Astrocyte (in vitro differentiated cells and primary cell): ENCODE data around the gene RAB36. TPM values are rescaled to one million over a fixed set of nuclear protein-coding genes. Genes with fewer than 3 reads are reported as not detected.

Source experiments
- DNase-seq: peaks from one replicate; pipeline ENCODE4 v3.0.0-alpha.2; 2010; ENCODE audit warnings: low read depth
- FAIRE-seq: peaks from 2 replicates; lab custom pipeline; 2011; peaks lifted over from hg19 to GRCh38; lab: Jason Lieb, UNC
- H2AFZ ChIP-seq: 2 replicates; pipeline ENCODE4 v1.6.0; 2012; ENCODE audit warnings: low read depth, low read length, inconsistent platforms
- H3K27ac ChIP-seq: 2 replicates; pipeline ENCODE4 v1.5.1; 2011; ENCODE audit warnings: low read depth, low read length, inconsistent platforms
- H3K27me3 ChIP-seq: 2 replicates; pipeline ENCODE4 v1.6.0; 2011; ENCODE audit warnings: low read length, inconsistent platforms; ENCODE audit not compliant: insufficient read depth
- H3K36me3 ChIP-seq: 2 replicates; pipeline ENCODE4 v1.5.1; 2011; ENCODE audit warnings: low read length, inconsistent platforms; ENCODE audit not compliant: insufficient read depth
- H3K4me1 ChIP-seq: 2 replicates; pipeline ENCODE4 v1.5.1; 2011; ENCODE audit warnings: low read length, inconsistent platforms; ENCODE audit not compliant: insufficient read depth
- H3K4me2 ChIP-seq: 2 replicates; pipeline ENCODE4 v1.6.0; 2012; ENCODE audit warnings: low read length, inconsistent platforms
- H3K4me3 ChIP-seq: 2 replicates; pipeline ENCODE4 v1.5.1; 2011; ENCODE audit warnings: low read depth, mild to moderate bottlenecking, low read length, inconsistent platforms; ENCODE audit not compliant: insufficient read depth
- H3K79me2 ChIP-seq: 2 replicates; pipeline ENCODE4 v1.6.0; 2012; ENCODE audit warnings: mild to moderate bottlenecking, low read length, inconsistent platforms; ENCODE audit not compliant: insufficient read depth
- H3K9ac ChIP-seq: 2 replicates; pipeline ENCODE4 v1.6.0; 2012; ENCODE audit warnings: mild to moderate bottlenecking, low read length, inconsistent platforms
- H3K9me3 ChIP-seq: 2 replicates; pipeline ENCODE4 v1.5.1; 2012; ENCODE audit warnings: low read depth, mild to moderate bottlenecking, low read length, inconsistent platforms; ENCODE audit not compliant: insufficient read depth
- H4K20me1 ChIP-seq: 2 replicates; pipeline ENCODE4 v1.6.0; 2012; ENCODE audit warnings: low read length, inconsistent platforms; ENCODE audit not compliant: insufficient read depth
- H3K27ac Mint-ChIP-seq: one replicate; pipeline ENCODE4 v1.8.0; 2021; ENCODE audit warnings: mild to moderate bottlenecking, mixed read lengths; ENCODE audit not compliant: unreplicated experiment
- H3K27me3 Mint-ChIP-seq: one replicate; pipeline ENCODE4 v1.8.0; 2021; ENCODE audit warnings: low read depth, mixed read lengths; ENCODE audit not compliant: unreplicated experiment
- H3K36me3 Mint-ChIP-seq: one replicate; pipeline ENCODE4 v1.8.0; 2021; ENCODE audit warnings: low read depth, mixed read lengths; ENCODE audit not compliant: unreplicated experiment
- H3K4me1 Mint-ChIP-seq: one replicate; pipeline ENCODE4 v1.8.0; 2021; ENCODE audit warnings: low read depth, mixed read lengths; ENCODE audit not compliant: unreplicated experiment
- H3K4me3 Mint-ChIP-seq: one replicate; pipeline ENCODE4 v1.8.0; 2021; ENCODE audit warnings: mild to moderate bottlenecking, moderate library complexity, mixed read lengths; ENCODE audit not compliant: unreplicated experiment
- H3K9me3 Mint-ChIP-seq: one replicate; pipeline ENCODE4 v1.8.0; 2021; ENCODE audit warnings: mild to moderate bottlenecking, mixed read lengths; ENCODE audit not compliant: unreplicated experiment
- CTCF ChIP-seq: IDR thresholded peaks from 2 replicates; pipeline ENCODE4 v1.5.1; 2011; ENCODE audit warnings: low read depth, mild to moderate bottlenecking, inconsistent platforms, low read length, moderate library complexity; ENCODE audit not compliant: insufficient read depth
- EZH2 ChIP-seq: IDR thresholded peaks from 2 replicates; pipeline ENCODE4 v1.6.1; 2012; ENCODE audit warnings: mild to moderate bottlenecking, low read length, inconsistent platforms; ENCODE audit not compliant: insufficient read depth
- total RNA-seq: library from RNA; stranded (reverse); gene quantifications from 2 replicates; pipeline ENCODE4 v1.2.1, GENCODE V29; 2021

Gene RAB36
- total RNA-seq, 1 donor from 2014 or later, result 5.2 TPM

- no peak overlapping the region for H3K27ac ChIP-seq
- H3K27me3 ChIP-seq, result no peaks in the 10 kb centered on the region
- H3K4me3 ChIP-seq, result no peak overlapping the region
- no peak overlapping the region for H3K4me3 Mint-ChIP-seq
- no peak for TF ChIP-seq EZH2
- no peak for TF ChIP-seq CTCF
- no peaks in the 10 kb centered on the region for H3K9me3 ChIP-seq
- no peaks in the 10 kb centered on the region for H3K79me2 ChIP-seq
- H3K4me2 ChIP-seq, result no peak overlapping the region
- H3K4me1 Mint-ChIP-seq, result no peaks in the 10 kb centered on the region
- H3K27me3 Mint-ChIP-seq, result peaks cover 46% of the 10 kb centered on the region
- H2AFZ ChIP-seq, result no peak overlapping the region
- FAIRE-seq (no peak), DNase-seq (no peak)
- no peaks in the 10 kb centered on the region for H3K36me3 ChIP-seq
- H3K9ac ChIP-seq, result no peak overlapping the region
- H3K36me3 Mint-ChIP-seq, result no peaks in the 10 kb centered on the region
- H4K20me1 ChIP-seq, result no peaks in the 10 kb centered on the region
- no peaks in the 10 kb centered on the region for H3K9me3 Mint-ChIP-seq
- H3K27ac Mint-ChIP-seq, result no peak overlapping the region
- H3K4me1 ChIP-seq, result no peaks in the 10 kb centered on the region
Observed at GRCh38 chr22:23098718-23099530, 46.4 kb upstream of the RAB36 start.

GRCh38 chr22:23099531-23099804 lies 45.8 kb upstream of the RAB36 start:
- no peak overlapping the region for H3K9ac ChIP-seq
- no peak overlapping the region for H3K4me2 ChIP-seq
- H3K9me3 ChIP-seq, result no peaks in the 10 kb centered on the region
- Mint-ChIP-seq H3K9me3 (no peaks in the 10 kb centered on the region), H3K27me3 (peaks cover 50% of the 10 kb centered on the region), H3K27ac (no peak overlapping the region), H3K4me1 (no peaks in the 10 kb centered on the region), H3K36me3 (no peaks in the 10 kb centered on the region), H3K4me3 (no peak overlapping the region)
- DNase-seq (no peak), FAIRE-seq (no peak)
- no peak overlapping the region for H3K27ac ChIP-seq
- TF ChIP-seq EZH2, result no peak
- TF ChIP-seq CTCF, result no peak
- H3K4me1 ChIP-seq, result no peaks in the 10 kb centered on the region
- H3K4me3 ChIP-seq, result no peak overlapping the region
- H3K36me3 ChIP-seq, result no peaks in the 10 kb centered on the region
- H2AFZ ChIP-seq, result no peak overlapping the region
- no peaks in the 10 kb centered on the region for H3K79me2 ChIP-seq
- no peaks in the 10 kb centered on the region for H3K27me3 ChIP-seq
- no peaks in the 10 kb centered on the region for H4K20me1 ChIP-seq

- Mint-ChIP-seq H3K27ac (no peak overlapping the region), H3K27me3 (peaks cover 52% of the 10 kb centered on the region), H3K36me3 (no peaks in the 10 kb centered on the region), H3K4me3 (no peak overlapping the region), H3K9me3 (no peaks in the 10 kb centered on the region), H3K4me1 (no peaks in the 10 kb centered on the region)
- FAIRE-seq (no peak), DNase-seq (no peak)
- no peaks in the 10 kb centered on the region for H3K27me3 ChIP-seq
- no peak overlapping the region for H3K4me2 ChIP-seq
- no peaks in the 10 kb centered on the region for H3K36me3 ChIP-seq
- TF ChIP-seq CTCF (no peak), EZH2 (no peak)
- H3K4me1 ChIP-seq, result no peaks in the 10 kb centered on the region
- H3K4me3 ChIP-seq, result no peak overlapping the region
- H3K9me3 ChIP-seq, result no peaks in the 10 kb centered on the region
- no peaks in the 10 kb centered on the region for H4K20me1 ChIP-seq
- H3K27ac ChIP-seq, result no peak overlapping the region
- H3K79me2 ChIP-seq, result no peaks in the 10 kb centered on the region
- no peak overlapping the region for H2AFZ ChIP-seq
- H3K9ac ChIP-seq, result no peak overlapping the region
Observed at GRCh38 chr22:23100124-23100801, 45.0 kb upstream of the RAB36 start.
